Stimulated activated CD4-positive, alpha-beta T cell treated with anti-CD3 and anti-CD28 coated beads, TNF-alpha, amount 100 ng/mL, for 48 hours (primary cell): ENCODE results near the gene KCNC3.

Experiments
- DNase-seq, 3 donors: peaks; one replicate each; pipeline ENCODE4 v3.0.0-alpha.2; 2020; ENCODE audit warnings: low read depth in 3 of 3

The KCNC3 gene

DNA sequence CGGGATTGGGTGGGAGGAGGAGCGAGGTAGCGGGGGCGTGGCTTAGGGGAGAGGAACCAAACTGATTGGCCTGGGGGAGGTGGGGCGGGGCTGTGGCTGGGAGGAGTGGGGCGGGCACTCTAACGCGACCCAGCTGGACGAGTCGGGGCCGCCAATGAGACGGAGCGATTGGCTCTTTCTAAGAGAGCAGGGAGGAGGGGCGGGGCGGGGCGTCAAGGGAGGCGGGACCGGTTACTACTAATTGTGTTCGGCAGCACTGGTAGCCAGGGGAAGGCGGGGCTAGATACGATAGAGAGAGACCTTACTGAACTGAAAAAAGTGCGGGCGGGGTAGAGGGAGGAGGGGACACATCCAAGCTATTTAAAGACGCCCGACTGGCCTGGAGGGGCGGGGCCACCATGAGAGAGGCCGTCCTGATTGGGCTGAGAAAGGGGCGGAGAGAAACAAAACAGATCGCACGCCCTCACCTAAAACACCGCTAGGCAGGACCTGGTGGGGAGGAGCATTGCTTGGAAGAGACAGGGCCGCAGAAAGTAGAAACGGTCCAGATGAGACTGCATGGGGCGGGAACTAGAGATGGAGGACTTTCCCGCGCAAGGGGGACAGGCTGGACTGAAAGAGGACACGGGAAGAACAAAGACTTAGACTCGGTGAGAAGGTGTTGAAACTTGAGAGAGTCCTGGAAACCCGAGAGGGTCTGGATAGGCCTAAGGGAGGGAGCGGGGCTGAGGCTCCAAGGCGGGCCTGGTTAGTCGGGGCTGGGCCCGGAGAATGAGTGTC, at the start of gene KCNC3:
Gene KCNC3 (minus strand): TSS at position 232 of the 780 bp plus-strand sequence. CDS start 295 bp downstream, outside the sequence.
- DNase-seq = peak; percentile 89 to 99 (median 99)

DNA sequence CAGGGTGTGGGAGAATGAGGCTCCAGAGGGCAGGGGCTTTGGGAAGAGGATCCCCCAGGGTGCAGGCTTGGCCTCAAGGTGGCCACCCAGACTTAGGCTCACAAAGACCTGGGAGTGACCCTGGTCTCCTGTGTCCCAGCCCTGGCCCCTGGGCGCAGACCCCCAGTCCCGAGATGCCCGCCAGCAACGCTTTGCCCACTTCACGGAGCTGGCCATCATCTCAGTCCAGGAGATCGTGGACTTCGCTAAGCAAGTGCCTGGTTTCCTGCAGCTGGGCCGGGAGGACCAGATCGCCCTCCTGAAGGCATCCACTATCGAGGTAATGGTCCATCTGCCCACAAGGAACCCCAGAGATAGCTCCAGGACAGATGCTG, 49.7 kb upstream of the KCNC3 start:
- no peak for DNase-seq

DNA sequence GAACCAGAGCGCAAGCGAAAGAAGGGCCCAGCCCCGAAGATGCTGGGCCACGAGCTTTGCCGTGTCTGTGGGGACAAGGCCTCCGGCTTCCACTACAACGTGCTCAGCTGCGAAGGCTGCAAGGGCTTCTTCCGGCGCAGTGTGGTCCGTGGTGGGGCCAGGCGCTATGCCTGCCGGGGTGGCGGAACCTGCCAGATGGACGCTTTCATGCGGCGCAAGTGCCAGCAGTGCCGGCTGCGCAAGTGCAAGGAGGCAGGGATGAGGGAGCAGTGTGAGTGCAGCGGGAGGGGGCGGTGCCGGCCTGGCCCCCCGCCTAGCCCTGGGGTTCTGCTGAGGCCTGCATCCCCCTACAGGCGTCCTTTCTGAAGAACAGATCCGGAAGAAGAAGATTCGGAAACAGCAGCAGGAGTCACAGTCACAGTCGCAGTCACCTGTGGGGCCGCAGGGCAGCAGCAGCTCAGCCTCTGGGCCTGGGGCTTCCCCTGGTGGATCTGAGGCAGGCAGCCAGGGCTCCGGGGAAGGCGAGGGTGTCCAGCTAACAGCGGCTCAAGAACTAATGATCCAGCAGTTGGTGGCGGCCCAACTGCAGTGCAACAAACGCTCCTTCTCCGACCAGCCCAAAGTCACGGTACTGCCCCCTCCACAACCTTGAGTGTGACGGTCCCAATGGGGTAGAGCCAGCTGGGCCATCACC, 49.1 kb upstream of the KCNC3 start:
- DNase-seq = no peak

DNA sequence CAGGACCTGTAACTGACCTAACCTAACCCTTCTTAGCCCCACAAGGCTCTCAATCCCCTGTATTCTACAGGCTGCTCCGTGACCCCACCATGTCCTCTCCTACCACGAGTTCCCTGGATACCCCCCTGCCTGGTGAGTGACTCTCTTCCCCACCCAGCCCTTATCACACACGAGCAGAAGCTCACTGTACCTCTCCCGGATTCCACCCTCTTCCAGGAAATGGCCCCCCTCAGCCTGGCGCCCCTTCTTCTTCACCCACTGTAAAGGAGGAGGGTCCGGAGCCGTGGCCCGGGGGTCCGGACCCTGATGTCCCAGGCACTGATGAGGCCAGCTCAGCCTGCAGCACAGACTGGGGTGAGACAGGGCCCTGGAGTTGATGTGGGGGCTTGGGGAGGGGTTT, 48.3 kb upstream of the KCNC3 start:
- DNase-seq = no peak

DNA sequence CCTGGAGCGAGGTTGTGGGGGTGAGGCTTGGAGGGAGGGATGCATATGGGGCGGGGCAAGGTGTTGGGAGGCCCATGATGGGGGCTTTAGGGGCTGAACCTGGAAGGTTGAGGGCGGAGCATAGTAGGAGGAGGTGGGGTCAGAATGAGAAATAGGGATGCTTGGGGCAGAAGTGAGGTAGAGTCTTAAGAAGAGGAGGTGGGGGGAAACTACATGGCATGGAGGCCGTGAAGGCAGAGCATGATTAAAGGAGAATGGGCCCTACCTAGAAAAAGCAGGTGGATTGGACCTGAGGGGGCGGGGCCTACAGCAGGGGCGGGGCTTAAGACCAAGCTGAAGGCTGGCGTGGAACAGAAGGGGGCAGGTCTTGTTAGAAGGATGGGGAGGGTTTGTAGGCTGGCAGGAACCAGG, 47.9 kb upstream of the KCNC3 start:
- peak in 2 of 3 donors; percentile 30 to 66 for DNase-seq

DNA sequence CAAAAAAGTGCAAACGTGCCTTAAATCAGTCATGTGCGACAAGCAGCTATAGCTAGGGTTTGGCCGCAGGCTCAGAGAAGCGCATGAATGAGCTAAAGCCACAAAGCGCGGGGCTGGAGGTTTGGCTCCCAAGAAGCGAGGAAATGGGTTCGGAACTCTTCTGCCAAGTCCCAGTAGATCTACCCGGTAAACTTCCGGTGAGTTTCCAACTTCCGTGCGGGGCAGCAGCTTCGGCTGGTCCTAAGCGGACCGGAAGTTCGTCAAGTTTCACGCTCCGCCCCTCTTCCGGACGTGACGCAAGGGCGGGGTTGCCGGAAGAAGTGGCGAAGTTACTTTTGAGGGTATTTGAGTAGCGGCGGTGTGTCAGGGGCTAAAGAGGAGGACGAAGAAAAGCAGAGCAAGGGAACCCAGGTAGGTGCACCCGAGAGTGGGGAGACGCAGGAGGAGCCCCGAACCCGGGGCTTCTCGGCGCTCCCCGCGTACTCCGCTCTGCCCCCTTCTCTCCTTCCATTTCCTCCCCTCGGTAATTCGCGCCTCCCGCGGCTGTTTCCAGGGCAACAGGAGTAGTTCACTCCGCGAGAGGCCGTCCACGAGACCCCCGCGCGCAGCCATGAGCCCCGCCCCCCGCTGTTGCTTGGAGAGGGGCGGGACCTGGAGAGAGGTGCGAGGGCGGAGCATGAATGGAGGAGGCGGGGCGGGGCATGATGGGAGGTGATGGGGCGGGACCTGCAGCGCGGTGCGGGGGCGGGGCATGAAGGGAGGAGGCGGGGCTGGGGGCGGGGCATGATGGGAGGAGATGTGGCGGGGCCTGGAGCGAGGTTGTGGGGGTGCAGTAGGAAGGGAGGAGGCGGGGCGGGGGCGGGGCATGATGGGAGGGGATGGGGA, 47.2 kb upstream of the KCNC3 start, which contains the start of gene NR1H2:
Gene NR1H2 (plus strand): TSS at position 292 of the 885 bp plus-strand sequence. CDS start 1,149 bp downstream, outside the sequence.
- peak; percentile 90 to 96 (median 92) for DNase-seq

DNA sequence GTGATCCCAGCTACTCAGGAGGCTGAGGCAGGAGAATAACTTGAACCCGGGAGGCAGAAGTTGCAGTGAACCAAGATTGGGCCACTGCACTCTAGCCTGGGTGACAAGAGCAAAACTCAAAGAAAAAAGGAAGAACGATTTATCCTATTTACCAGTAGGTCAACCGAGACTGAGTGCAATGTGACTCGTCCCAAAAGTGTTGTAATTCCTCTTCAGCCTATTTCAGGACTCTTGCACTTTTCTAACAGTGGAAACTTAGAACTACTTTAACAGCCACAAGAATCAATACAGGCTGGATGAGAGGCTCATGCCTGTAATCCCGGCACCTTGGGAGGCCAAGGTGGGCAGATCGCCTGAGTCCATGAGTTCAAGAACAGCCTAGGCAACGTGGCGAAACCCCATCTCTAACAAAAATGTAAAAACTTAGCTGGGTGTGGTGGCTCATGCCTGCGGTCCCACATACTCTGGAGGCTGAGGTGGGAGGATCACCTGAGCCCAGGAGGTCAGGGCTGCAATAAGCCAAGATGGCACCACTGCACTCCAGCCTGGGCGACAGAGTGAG, 42.8 kb upstream of the KCNC3 start:
- no peak for DNase-seq

DNA sequence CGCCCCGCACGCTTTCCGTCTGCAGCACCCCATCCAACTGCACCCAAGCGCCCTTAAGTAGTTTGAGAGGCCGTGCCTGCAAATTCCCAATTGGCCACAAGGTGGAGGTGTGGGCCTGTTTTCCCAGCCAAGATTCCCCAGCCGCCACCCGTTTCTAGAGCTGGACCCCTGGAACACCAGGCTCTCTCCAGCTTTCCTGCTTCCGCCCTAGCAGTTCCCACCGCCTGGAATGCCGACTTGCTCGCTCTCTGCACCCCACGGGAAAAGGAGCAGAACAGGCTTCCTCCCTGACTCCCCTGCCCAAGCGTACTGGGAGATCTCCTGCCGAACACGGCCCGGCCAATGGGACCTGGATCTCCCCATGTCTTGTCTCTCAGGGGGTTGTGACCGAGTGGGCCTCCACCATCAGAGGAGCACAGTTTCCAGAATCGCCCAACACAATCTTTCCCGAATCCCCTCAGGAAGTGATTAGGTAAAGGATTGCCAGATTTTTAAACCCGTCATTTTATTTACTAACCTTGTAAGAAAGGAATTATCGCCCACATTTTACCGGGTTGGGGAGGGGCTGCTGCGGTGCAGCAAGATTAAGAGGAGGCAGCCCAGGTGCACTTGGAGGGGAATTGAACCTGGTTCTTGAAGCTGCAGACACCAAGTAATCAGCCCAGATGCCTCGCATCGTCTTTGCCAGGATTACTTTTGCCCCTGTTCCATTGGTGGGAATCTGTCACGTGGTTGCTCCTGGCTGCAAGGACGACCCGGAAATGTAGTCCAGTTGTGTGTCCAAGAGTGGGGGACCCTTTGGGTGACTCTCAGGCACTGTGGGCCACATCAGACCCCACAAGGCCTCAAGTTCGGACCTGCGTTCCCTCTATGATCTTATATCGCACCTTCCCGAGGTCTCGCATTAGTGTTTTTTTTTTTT, 39.7 kb upstream of the KCNC3 start:
- peak; percentile 58 to 65 (median 62) for DNase-seq

DNA sequence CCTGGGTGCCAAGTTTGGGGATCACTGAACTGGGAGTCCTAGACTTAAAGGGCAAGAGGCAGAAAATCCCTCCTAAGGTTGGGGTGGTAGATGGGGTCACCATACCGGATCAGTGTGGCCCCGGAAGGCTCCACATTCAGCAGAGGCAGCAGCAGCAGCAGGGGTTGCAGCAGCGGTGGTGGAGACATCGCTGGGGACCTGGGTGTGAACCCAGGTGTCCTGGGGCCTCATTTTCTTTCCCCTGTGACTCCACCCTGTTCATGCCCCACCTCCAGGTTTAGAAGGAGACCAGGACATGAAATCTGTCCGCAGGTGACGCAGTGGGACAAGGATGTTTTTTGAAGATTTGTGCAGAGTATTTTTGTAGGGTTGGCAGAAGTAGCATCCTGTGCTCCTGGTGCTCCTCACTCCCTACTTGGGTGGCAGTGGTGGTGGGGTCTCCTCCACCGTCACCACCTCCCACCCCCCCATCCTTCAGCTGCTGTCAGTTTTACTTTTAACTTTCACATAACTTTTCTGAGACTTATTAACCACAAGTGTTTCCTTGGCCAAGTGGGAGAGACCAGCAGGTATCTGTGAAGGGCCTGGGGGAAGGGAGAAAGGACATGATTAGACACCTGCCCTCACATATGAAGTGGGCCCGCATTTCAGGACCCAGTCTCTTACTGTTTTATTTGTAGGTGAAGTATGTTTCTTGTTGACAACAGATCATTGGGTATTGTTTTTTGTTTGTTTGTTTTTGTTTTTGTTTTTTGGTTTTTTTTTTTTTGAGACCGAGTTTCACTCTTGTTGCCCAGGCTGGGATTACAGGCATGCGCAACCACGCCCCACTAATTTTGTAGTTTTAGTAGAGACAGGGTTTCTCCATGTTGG, 36.5 kb upstream of the KCNC3 start, which contains the start of gene NAPSA:
Gene NAPSA (minus strand): TSS at position 206 of the 873 bp plus-strand sequence. CDS start 18 bp downstream, at position 188.
- DNase-seq = no peak

DNA sequence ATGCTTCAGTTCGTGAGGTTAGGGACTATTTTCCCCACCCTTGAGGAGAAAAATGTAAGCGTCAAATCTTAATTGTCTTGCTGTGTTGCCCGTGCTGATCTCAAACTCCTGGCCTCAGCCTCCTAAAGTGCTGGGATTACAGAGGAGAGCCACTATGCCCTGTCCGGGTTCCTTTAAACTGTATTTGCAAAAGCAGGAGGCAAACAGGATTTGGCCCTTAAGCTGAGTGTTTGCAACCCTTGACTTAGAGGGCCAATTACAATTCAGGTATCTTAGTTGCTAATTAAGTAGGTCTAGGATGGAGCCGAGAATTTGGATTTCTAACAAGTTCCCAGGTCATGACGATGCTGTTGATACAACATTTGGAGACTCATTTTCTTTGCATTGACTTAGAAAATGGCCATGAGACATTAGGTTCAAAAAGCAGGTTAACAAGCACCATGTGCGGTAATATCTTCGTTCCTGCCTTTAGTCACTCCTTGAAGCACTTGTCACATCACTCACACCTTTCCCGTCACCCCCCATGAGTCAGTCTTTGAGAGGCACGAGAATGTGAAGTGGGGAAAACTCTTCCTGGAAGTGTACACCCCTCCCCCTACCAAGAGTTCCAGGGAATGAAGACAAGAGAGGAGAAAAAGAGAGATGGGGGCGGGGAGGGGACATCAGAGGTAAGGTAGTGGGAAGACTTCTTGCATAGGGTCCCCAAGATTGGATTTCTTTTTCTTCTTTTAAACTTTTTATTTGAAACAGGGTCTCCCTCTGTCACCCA, 33.7 kb upstream of the KCNC3 start:
- peak in 1 of 3 donors; percentile 58 for DNase-seq

DNA sequence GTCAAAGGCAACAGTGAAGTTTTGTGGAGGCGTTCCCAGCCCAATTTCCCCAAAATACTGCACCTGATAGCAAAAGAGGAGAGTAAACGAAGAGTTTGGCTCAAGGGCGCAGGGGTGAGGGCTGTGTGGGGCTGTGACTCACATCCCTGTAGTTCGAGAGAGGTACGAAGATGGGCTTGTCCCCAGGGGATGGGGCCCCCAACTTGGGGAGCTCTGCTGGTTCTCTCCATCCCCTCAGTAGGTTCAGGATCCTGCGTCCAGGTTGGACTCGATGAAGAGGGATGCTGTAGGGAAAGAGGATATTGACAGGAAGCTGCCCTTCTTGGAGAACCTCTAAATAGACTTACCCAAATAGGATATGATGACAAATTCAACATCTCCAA, 32.8 kb upstream of the KCNC3 start:
- DNase-seq = no peak

DNA sequence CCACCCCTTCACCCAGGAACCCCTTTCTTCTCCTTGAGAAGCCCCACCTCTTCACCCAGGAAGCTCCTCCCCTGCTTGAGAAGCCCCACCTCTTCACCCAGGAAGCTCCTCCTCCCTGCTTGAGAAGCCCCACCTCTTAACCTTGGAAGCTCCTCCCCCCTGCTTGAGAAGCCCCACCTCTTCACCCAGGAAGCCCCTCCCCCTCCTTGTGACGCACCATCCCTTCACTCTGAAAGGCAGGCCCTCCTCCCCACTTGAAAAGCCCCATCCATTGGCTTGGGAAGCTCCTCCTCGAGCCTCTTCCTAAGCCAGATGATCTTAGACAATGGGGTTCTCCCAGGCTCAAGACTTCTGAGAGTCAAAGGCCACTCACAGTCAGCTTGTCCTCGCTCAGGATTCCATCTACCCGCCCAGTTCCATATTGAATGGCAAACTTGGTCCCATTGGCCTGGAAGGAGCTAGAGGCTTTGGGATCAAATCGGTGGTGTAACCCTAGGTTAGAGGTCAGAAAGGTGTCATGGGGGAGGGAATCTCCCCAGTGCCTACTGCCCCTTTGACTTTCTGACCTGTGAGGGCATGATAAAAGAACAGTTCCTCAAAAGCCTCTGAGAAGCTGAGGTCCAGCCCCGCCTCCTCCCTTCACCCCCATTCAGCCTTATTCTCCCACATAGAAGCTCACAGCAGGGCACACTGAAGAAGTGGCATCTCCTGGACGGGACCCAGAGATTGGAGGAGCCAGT, 32.3 kb upstream of the KCNC3 start:
- DNase-seq = no peak

DNA sequence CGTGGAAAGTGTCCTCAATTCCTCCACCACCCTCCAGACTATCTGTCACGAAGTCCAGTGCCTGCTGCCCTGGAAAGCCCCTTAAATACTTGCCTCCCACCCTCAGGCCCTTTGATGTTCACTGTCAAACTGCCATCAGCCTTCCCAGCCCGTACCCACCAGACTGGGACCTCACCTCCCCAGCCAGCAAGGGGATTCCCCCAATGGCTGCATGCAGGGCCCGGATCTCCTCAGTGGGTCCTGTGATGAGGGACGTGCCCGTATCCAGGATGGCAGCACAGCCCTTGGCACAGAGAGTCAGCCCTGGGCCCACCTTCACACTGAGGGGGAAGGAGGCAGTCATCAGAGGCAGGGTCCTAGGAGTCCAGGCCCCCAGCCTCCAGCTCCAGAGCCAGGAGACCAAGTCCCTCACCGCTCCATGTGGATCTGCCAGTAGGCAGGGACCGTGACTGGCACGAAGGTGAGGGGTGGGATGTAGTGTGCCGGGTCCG, 30.2 kb upstream of the KCNC3 start:
- DNase-seq = no peak

DNA sequence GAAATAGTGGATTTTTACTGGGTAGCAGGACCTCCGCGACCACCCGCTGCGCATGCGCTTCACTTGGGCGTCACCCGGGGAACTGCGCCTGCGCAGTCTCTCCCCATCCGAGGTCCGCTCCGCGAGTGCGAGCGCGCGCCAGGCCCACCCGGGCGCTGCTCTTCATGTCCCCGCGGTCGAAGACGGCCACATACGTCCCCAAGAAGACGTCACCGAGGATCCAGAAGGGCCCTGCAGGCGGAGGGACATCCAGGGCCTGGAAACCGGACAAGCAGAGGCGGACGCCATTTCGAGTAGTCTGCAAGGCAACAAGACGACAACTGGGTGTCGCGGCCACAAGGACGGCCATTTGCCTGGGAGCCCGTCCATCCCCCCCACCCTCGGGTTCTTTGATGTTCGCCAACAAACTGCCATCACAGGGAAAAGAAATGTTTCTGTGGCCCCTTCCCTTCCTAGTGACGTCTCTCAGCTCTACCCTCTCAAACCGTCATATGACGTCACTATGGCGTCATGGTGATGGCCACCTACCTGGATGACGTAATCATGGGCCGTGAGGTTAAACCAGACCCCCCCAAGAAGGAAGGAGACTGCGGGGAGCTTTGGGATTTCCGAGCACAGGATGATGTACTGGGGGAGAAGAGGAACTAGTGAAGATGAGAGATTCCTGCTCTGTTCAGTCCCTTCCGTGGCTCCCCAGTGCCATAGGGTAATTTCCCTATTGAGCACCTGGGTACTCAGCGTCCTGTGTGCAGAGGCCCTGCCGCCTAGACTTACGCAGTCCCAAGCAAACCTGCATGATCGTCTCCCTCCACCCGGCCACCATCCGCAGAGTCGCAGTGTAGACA, 29.5 kb upstream of the KCNC3 start:
- peak in 1 of 3 donors; percentile 68 for DNase-seq

DNA sequence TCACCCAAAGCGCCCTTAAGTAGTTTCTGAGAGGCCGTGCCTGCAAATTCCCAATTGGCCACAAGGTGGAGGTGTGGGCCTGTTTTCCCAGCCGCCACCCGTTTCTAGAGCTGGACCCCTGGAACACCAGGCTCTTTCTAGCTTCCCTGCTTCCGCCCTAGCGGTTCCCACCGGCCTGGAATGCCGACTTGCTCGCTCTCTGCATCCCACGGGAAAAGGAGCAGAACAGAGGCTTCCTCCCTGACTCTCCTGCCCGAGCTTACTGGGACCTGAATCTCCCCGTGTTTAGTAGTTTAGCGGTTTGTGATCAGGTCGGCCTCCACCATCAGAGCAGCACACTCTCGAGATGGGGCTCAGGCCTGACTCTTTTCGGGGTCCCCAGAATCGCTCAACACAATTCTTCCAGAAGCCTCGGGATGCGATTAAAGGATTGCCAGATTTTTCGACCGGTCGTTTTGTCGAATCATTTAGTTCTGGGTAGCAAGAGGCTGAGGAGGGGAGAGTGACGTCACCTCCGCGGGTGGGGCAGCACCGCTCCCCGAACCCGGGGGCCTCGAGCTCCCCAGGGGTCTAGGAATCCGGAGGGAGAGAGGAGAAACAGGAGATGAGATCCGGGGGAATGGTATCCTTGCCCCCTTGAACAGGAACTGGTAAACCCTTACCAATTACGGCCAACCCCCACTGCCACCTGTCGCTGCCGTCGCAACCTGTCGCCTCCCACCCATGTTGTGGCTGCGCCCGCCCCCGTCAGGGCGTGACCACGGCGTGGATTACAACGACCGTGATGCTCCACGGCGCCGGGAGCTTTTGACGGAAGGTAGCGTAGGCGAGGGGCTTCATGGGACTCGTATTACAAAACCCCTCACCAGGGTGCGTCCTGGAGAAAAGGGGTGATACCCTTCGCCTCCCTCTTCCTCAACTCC, 28.3 kb upstream of the KCNC3 start:
- DNase-seq = peak; percentile 65 to 83 (median 82)

DNA sequence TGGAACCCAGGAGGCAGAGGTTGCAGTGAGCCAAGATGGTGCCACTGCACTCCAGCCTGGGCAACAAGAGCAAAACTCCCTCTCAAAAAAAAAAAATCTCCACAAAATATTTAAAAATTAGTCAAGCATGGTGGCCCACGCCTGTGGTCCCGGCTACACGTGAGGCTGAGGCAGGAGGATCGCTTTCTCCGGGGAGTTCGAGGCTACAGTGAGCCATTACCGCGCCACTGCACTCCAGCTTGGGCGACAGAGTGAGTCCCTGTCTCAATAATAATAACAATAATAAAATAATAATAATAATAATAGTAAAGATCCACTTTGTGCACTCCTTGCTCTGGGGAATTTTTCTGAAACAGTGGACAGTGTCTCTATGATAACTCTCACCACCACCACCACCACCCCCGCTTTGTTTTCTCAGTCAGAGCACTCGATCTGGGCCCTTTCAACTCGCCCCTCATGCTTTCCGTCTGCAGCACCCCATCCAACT, 27.6 kb upstream of the KCNC3 start:
- no peak for DNase-seq
